Nephron (organoid): Measurements from ENCODE around the gene CXXC4.
A peak's percentile ranks its signal among the peaks of the same experiment; 100 is the strongest.

Experiments used
- H3K27ac Mint-ChIP-seq, 3 experiments: 2 replicates each; pipeline ENCODE4 v1.8.0; 2020; ENCODE audit warnings: mixed read lengths in 3 of 3, mild to moderate bottlenecking in 2 of 3, moderate library complexity in 1 of 3
- H3K27me3 Mint-ChIP-seq: 2 replicates; pipeline ENCODE4 v1.8.0; 2021; ENCODE audit warnings: low read depth, mild to moderate bottlenecking, moderate library complexity, mixed read lengths
- H3K36me3 Mint-ChIP-seq: 2 replicates; pipeline ENCODE4 v1.8.0; 2020; ENCODE audit warnings: low read depth, mixed read lengths
- H3K4me1 Mint-ChIP-seq: 2 replicates; pipeline ENCODE4 v1.8.0; 2020; ENCODE audit warnings: mixed read lengths
- H3K4me3 Mint-ChIP-seq, 3 experiments: 2 replicates each; pipeline ENCODE4 v1.8.0; 2020; ENCODE audit warnings: mild to moderate bottlenecking in 3 of 3, mixed read lengths in 3 of 3, moderate library complexity in 2 of 3
- H3K9me3 Mint-ChIP-seq: 2 replicates; pipeline ENCODE4 v1.8.0; 2020; ENCODE audit warnings: mixed read lengths
- TF ChIP-seq, protein P1 (sequence below), 3 experiments: fragments of 200-600 bp; sonication (generic); IDR thresholded peaks; one replicate each; pipeline ENCODE4 v1.5.0; 2021; ENCODE audit warnings: antibody characterized with exemption in 3 of 3; ENCODE audit not compliant: unreplicated experiment in 3 of 3

CXXC4 gene

DNA sequence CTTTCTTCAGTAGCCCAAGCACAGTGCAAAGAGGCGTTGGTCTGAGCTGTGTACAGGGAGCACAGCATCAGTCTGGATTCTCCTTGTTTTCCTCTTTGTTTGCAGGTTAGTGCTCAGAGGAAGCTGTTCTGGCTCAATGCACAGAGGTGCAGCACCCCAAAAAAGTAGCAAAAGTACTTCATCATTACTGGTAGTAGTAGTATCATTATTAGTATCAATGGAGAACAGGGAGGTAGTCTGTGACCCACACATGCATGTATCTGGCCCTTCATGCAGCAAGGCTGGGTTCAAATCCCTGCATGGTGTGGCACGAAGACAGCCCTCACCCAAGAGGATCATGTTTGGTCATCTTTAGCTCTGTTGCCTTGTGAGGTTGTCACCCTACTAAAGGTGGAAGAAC, 68.7 kb downstream of the CXXC4 start:
- Mint-ChIP-seq H3K4me3 (no peak overlapping the region), H3K27ac (peak overlapping the region in 1 of 3 experiments; percentile 46), H3K27me3 (no peaks in the 10 kb centered on the region), H3K4me1 (peaks cover 28% of the 10 kb centered on the region), H3K36me3 (no peaks in the 10 kb centered on the region), H3K9me3 (no peaks in the 10 kb centered on the region)
- TF ChIP-seq, protein P1, sequence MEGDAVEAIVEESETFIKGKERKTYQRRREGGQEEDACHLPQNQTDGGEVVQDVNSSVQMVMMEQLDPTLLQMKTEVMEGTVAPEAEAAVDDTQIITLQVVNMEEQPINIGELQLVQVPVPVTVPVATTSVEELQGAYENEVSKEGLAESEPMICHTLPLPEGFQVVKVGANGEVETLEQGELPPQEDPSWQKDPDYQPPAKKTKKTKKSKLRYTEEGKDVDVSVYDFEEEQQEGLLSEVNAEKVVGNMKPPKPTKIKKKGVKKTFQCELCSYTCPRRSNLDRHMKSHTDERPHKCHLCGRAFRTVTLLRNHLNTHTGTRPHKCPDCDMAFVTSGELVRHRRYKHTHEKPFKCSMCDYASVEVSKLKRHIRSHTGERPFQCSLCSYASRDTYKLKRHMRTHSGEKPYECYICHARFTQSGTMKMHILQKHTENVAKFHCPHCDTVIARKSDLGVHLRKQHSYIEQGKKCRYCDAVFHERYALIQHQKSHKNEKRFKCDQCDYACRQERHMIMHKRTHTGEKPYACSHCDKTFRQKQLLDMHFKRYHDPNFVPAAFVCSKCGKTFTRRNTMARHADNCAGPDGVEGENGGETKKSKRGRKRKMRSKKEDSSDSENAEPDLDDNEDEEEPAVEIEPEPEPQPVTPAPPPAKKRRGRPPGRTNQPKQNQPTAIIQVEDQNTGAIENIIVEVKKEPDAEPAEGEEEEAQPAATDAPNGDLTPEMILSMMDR (IDR thresholded peaks at IDR 0.05; ENCODE audit: unreplicated experiment in 3 of 3): no peak

DNA sequence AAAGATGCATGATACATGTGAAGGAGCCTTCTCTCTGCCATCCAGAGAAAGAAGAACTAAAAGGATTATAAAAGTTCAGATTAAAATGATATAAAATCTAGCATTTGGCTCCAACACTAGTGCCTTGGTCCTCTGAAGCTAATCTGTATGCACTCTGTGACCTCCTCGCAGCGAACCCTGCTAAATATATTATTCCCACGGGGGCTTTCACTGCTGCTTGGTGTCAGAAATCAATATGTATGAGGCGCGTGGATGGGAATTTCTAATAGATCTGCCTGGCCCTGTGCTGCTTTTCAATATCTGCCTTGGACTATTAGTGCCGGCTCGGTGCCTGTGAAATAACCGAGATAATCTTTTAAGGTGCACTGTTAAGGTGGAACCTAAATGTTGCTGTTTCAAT, 69.7 kb downstream of the CXXC4 start:
- TF ChIP-seq, protein P1 (IDR thresholded peaks at IDR 0.05; ENCODE audit: unreplicated experiment in 3 of 3): no peak
- peak overlapping the region in 2 of 3 experiments; percentile 9 to 10 for H3K27ac Mint-ChIP-seq
- peaks cover 37% of the 10 kb centered on the region for H3K4me1 Mint-ChIP-seq
- peak overlapping the region; percentile 41 to 73 (median 72) for H3K4me3 Mint-ChIP-seq
- H3K9me3 Mint-ChIP-seq: no peaks in the 10 kb centered on the region
- no peaks in the 10 kb centered on the region for H3K36me3 Mint-ChIP-seq
- no peaks in the 10 kb centered on the region for H3K27me3 Mint-ChIP-seq

DNA sequence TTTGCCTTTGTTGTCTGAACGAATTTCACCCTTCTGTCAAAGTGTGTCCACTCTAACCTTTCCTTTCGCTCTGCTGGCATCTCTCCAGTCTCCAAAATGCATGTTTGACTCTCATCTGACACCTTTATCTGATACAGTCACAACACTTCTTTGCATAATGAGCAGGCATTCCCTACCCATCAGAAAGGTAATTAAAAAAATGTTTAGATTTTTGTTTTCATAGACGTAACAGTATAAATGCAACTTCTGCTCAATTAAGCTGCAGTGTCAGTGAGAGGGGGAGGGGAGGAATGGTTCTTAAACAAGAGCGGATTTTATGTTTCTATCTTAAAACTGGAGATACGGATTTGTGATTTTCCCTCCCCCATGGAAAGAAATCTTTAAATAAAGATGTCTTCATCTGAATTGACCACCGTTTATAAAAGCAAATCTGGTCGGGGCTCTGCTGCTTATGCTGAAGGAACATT, 70.2 kb downstream of the CXXC4 start:
- Mint-ChIP-seq H3K4me3 (peak overlapping the region; percentile 41 to 73 (median 72)), H3K36me3 (no peaks in the 10 kb centered on the region), H3K27me3 (no peaks in the 10 kb centered on the region), H3K27ac (peak overlapping the region in 2 of 3 experiments; percentile 9 to 10), H3K9me3 (no peaks in the 10 kb centered on the region), H3K4me1 (peaks cover 38% of the 10 kb centered on the region)
- TF ChIP-seq, protein P1 (IDR thresholded peaks at IDR 0.05; ENCODE audit: unreplicated experiment in 3 of 3): no peak

DNA sequence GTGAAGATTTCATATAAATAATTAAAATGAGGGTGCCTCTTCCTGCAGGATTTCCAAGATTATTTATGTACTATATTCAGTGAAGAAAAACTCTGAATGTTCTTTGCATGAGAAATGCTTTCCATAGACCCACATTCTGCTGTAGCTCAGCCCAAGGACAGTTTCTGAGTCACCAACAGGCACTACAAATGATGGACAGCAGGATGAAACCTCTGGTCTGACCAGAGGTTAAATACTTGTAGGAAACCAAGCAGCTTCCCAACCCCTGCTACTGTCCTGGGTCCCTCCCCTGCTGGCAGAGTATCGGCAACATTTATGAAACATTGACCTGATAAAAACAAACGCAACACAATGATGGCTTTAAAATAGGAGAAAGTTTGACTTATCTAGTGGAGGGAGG, 73.1 kb downstream of the CXXC4 start:
- no peak overlapping the region for H3K4me3 Mint-ChIP-seq

DNA sequence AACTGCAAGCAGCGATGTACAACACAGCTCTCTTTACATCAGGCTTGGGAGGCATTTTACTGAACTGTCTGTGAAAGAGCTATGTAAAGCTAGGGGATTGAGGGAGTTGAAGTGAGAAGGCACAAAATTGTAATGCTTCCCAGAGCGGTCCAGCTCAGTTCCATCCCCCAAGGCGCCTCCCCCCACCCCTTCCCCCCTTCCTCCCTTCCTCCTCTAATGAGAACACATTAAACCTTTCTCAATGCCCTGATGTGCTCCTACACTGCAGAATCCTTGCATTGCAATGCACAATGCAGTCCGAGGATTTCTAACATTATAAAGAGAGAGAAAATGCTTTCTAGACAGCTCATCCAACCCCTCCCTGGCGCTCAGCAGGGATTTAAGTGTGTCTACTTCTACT, 73.9 kb downstream of the CXXC4 start:
- TF ChIP-seq, protein P1 (IDR thresholded peaks at IDR 0.05; ENCODE audit: unreplicated experiment in 3 of 3): no peak
- Mint-ChIP-seq H3K27me3 (peaks cover 3% of the 10 kb centered on the region), H3K4me1 (peaks cover 33% of the 10 kb centered on the region), H3K9me3 (no peaks in the 10 kb centered on the region), H3K27ac (peak overlapping the region; percentile 3 to 58 (median 11)), H3K36me3 (no peaks in the 10 kb centered on the region), H3K4me3 (peak overlapping the region in 1 of 3 experiments; percentile 11)

More for the DNA sequence above, 73.1 kb downstream of the CXXC4 start:
- H3K27ac Mint-ChIP-seq: peak overlapping the region in 1 of 3 experiments; percentile 11
- no peaks in the 10 kb centered on the region for H3K9me3 Mint-ChIP-seq
- H3K27me3 Mint-ChIP-seq: peaks cover 3% of the 10 kb centered on the region
- peaks cover 37% of the 10 kb centered on the region for H3K4me1 Mint-ChIP-seq
- H3K36me3 Mint-ChIP-seq: no peaks in the 10 kb centered on the region
- TF ChIP-seq, protein P1 (IDR thresholded peaks at IDR 0.05; ENCODE audit: unreplicated experiment in 3 of 3): no peak
